SKM-1 treated with dmso at 0.1 percent for 144 hours (cell line): ENCODE measurements around the gene SDF4.

Experiments used
- DNase-seq: peaks from one replicate; lab custom pipeline; 2025; ENCODE audit not compliant: unreplicated experiment; lab: John Stamatoyannopoulos, UW

SDF4 gene

GRCh38 chr1:1167398-1167821, 64.4 kb downstream of the SDF4 start:
- no peak for DNase-seq
